HEK293 (cell line): ENCODE data around the gene DPYD.

Source experiments
- CTCF ChIA-PET: fragments of 350-600 bp; formaldehyde crosslinking; extraction: SDS; loops from one replicate; lab custom pipeline; 2021; ENCODE audit warnings: antibody characterized with exemption; lab: Yijun Ruan, JAX
- POLR2A ChIA-PET: fragments of 300-600 bp; formaldehyde crosslinking; extraction: SDS; loops from one replicate; lab custom pipeline; 2020; ENCODE audit warnings: antibody characterized with exemption, inconsistent platforms; lab: Yijun Ruan, JAX
- H3K27ac ChIP-seq: fragments of 200-500 bp; sonication (Bioruptor generic); 2 replicates; pipeline ENCODE4 v1.5.1; 2014; ENCODE audit warnings: low read depth, low read length, control low read depth, inconsistent platforms; ENCODE audit errors: extremely low read depth
- H3K36me3 ChIP-seq, 2 experiments: fragments of 200-500 bp in 1 of 2; sonication (Bioruptor generic) in 1 of 2; 1 replicate in 1 of 2; 2 replicates in 1 of 2; pipeline ENCODE4 v1.5.1; 2014 to 2017; ENCODE audit warnings: inconsistent platforms in 2 of 2, low read length in 2 of 2; ENCODE audit not compliant: control insufficient read depth in 2 of 2, insufficient read depth in 1 of 2
- H3K4me1 ChIP-seq: fragments of 200-500 bp; sonication (Bioruptor generic); 2 replicates; pipeline ENCODE4 v1.5.1; 2014; ENCODE audit warnings: mild to moderate bottlenecking, low read length, inconsistent platforms; ENCODE audit not compliant: control insufficient read depth, insufficient read depth
- H3K4me3 ChIP-seq: 2 replicates; pipeline ENCODE4 v1.5.1; 2011; ENCODE audit warnings: low read depth, mild to moderate bottlenecking, control low read depth, low read length, moderate library complexity
- H3K9me3 ChIP-seq: fragments of 200-500 bp; sonication (Bioruptor generic); 2 replicates; pipeline ENCODE4 v1.5.1; 2014; ENCODE audit warnings: low read depth, low read length, inconsistent platforms; ENCODE audit not compliant: control insufficient read depth, insufficient read depth
- KLF9 ChIP-seq: fragments of 450-650 bp; formaldehyde crosslinking; IDR thresholded peaks from 2 replicates; pipeline ENCODE4 v1.5.1; 2016; ENCODE audit warnings: missing biosample characterization, missing genetic modification characterization, low read depth
- PRDM6 ChIP-seq: fragments of 450-650 bp; formaldehyde crosslinking; IDR thresholded peaks from 2 replicates; pipeline ENCODE4 v1.5.1; 2017; ENCODE audit warnings: missing biosample characterization, missing genetic modification characterization
- TCF7L2 ChIP-seq: IDR thresholded peaks from 2 replicates; pipeline ENCODE4 v1.6.1; 2011; ENCODE audit warnings: low read depth, mild to moderate bottlenecking, inconsistent platforms, low read length, moderate library complexity, borderline replicate concordance
- ZEB2 ChIP-seq: fragments of 450-650 bp; formaldehyde crosslinking; IDR thresholded peaks from 2 replicates; pipeline ENCODE4 v1.5.1; 2016; ENCODE audit warnings: missing biosample characterization, missing genetic modification characterization
- ZFP41 ChIP-seq: fragments of 450-650 bp; formaldehyde crosslinking; IDR thresholded peaks from 2 replicates; pipeline ENCODE4 v1.5.1; 2016; ENCODE audit warnings: missing biosample characterization, missing genetic modification characterization, borderline replicate concordance
- ZNF121 ChIP-seq: fragments of 450-650 bp; formaldehyde crosslinking; IDR thresholded peaks from 2 replicates; pipeline ENCODE4 v1.5.1; 2016; ENCODE audit warnings: missing biosample characterization, missing genetic modification characterization
- ZNF140 ChIP-seq: fragments of 450-650 bp; formaldehyde crosslinking; IDR thresholded peaks from 2 replicates; pipeline ENCODE4 v1.5.1; 2016; ENCODE audit warnings: missing biosample characterization, missing genetic modification characterization
- ZNF157 ChIP-seq: fragments of 450-650 bp; formaldehyde crosslinking; IDR thresholded peaks from 2 replicates; pipeline ENCODE4 v1.5.1; 2016; ENCODE audit warnings: missing biosample characterization, missing genetic modification characterization
- ZNF211 ChIP-seq: fragments of 450-650 bp; formaldehyde crosslinking; IDR thresholded peaks from 2 replicates; pipeline ENCODE4 v1.5.1; 2016; ENCODE audit warnings: low read depth, missing biosample characterization, missing genetic modification characterization
- ZNF23 ChIP-seq: fragments of 450-650 bp; formaldehyde crosslinking; IDR thresholded peaks from 2 replicates; pipeline ENCODE4 v1.5.1; 2016; ENCODE audit warnings: missing biosample characterization, missing genetic modification characterization, borderline replicate concordance
- ZNF280D ChIP-seq: fragments of 450-650 bp; formaldehyde crosslinking; IDR thresholded peaks from 2 replicates; pipeline ENCODE4 v1.5.1; 2016; ENCODE audit warnings: missing biosample characterization, missing genetic modification characterization
- ZNF335 ChIP-seq: fragments of 450-650 bp; formaldehyde crosslinking; conservative IDR thresholded peaks from 2 replicates; pipeline ENCODE4 v1.5.1; 2016; ENCODE audit warnings: missing biosample characterization, missing genetic modification characterization
- ZNF416 ChIP-seq: fragments of 450-650 bp; formaldehyde crosslinking; IDR thresholded peaks from 2 replicates; pipeline ENCODE4 v1.5.1; 2016; ENCODE audit warnings: missing biosample characterization, missing genetic modification characterization
- ZNF426 ChIP-seq: fragments of 450-650 bp; formaldehyde crosslinking; IDR thresholded peaks from 2 replicates; pipeline ENCODE4 v1.5.1; 2017; ENCODE audit warnings: missing biosample characterization, missing genetic modification characterization, mild to moderate bottlenecking, inconsistent platforms, moderate library complexity
- ZNF433 ChIP-seq: fragments of 450-650 bp; formaldehyde crosslinking; IDR thresholded peaks from 2 replicates; pipeline ENCODE4 v1.5.1; 2016; ENCODE audit warnings: missing biosample characterization, missing genetic modification characterization, low read depth
- ZNF596 ChIP-seq: fragments of 450-650 bp; IDR thresholded peaks from 2 replicates; pipeline ENCODE4 v1.5.0; 2018; ENCODE audit warnings: missing biosample characterization, mild to moderate bottlenecking, missing genetic modification characterization, moderate library complexity
- TF ChIP-seq, protein P1 (sequence below): fragments of 450-650 bp; formaldehyde crosslinking; IDR thresholded peaks from 2 replicates; pipeline ENCODE4; 2016; ENCODE audit warnings: missing biosample characterization, missing genetic modification characterization
- TF ChIP-seq, protein P2 (sequence below): fragments of 450-650 bp; formaldehyde crosslinking; IDR thresholded peaks from 2 replicates; pipeline ENCODE4 v1.5.1; 2016; ENCODE audit warnings: missing biosample characterization, missing genetic modification characterization
- TF ChIP-seq, protein P3 (sequence below): fragments of 450-650 bp; formaldehyde crosslinking; IDR thresholded peaks from 2 replicates; pipeline ENCODE4 v1.5.1; 2016; ENCODE audit warnings: missing biosample characterization, missing genetic modification characterization
- TF ChIP-seq, protein P4 (sequence below): fragments of 450-650 bp; formaldehyde crosslinking; IDR thresholded peaks from 2 replicates; pipeline ENCODE4 v1.5.1; 2016; ENCODE audit warnings: missing biosample characterization, missing genetic modification characterization

Gene DPYD

GRCh38 chr1:97806326-97806725, 114.5 kb downstream of the DPYD start:
- Histone ChIP-seq H3K9me3 (no peaks in the 10 kb centered on the region), H3K4me3 (no peak overlapping the region), H3K36me3 (no peaks in the 10 kb centered on the region), H3K27ac (no peak overlapping the region), H3K4me1 (no peaks in the 10 kb centered on the region)
- ChIA-PET CTCF (no interaction called here), POLR2A (no interaction called here)
- no peak for TF ChIP-seq ZNF121 (tag by site-specific recombination)
- TF ChIP-seq ZNF211 (tag by site-specific recombination), result no peak
- no peak for TF ChIP-seq ZNF416
- TF ChIP-seq, protein P1, sequence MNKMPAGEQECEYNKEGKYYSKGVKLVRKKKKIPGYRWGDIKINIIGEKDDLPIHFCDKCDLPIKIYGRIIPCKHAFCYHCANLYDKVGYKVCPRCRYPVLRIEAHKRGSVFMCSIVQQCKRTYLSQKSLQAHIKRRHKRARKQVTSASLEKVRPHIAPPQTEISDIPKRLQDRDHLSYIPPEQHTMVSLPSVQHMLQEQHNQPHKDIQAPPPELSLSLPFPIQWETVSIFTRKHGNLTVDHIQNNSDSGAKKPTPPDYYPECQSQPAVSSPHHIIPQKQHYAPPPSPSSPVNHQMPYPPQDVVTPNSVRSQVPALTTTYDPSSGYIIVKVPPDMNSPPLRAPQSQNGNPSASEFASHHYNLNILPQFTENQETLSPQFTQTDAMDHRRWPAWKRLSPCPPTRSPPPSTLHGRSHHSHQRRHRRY, result no peak
- no peak for TF ChIP-seq KLF9 (tag by site-specific recombination)
- TF ChIP-seq ZNF433 (tag by site-specific recombination), result no peak
- TF ChIP-seq ZFP41 (tag by site-specific recombination), result no peak
- TF ChIP-seq TCF7L2, result no peak
- TF ChIP-seq, protein P2, sequence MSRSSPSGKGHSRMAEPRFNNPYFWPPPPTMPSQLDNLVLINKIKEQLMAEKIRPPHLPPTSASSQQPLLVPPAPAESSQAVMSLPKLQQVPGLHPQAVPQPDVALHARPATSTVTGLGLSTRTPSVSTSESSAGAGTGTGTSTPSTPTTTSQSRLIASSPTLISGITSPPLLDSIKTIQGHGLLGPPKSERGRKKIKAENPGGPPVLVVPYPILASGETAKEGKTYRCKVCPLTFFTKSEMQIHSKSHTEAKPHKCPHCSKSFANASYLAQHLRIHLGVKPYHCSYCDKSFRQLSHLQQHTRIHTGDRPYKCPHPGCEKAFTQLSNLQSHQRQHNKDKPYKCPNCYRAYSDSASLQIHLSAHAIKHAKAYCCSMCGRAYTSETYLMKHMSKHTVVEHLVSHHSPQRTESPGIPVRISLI (tag by site-specific recombination), result no peak
- no peak for TF ChIP-seq PRDM6
- no peak for TF ChIP-seq ZNF140 (tag by site-specific recombination)
- no peak for TF ChIP-seq ZNF157
- no peak for TF ChIP-seq ZNF335 (tag by site-specific recombination)
- TF ChIP-seq ZEB2 (tag by site-specific recombination), result no peak
- TF ChIP-seq, protein P3, sequence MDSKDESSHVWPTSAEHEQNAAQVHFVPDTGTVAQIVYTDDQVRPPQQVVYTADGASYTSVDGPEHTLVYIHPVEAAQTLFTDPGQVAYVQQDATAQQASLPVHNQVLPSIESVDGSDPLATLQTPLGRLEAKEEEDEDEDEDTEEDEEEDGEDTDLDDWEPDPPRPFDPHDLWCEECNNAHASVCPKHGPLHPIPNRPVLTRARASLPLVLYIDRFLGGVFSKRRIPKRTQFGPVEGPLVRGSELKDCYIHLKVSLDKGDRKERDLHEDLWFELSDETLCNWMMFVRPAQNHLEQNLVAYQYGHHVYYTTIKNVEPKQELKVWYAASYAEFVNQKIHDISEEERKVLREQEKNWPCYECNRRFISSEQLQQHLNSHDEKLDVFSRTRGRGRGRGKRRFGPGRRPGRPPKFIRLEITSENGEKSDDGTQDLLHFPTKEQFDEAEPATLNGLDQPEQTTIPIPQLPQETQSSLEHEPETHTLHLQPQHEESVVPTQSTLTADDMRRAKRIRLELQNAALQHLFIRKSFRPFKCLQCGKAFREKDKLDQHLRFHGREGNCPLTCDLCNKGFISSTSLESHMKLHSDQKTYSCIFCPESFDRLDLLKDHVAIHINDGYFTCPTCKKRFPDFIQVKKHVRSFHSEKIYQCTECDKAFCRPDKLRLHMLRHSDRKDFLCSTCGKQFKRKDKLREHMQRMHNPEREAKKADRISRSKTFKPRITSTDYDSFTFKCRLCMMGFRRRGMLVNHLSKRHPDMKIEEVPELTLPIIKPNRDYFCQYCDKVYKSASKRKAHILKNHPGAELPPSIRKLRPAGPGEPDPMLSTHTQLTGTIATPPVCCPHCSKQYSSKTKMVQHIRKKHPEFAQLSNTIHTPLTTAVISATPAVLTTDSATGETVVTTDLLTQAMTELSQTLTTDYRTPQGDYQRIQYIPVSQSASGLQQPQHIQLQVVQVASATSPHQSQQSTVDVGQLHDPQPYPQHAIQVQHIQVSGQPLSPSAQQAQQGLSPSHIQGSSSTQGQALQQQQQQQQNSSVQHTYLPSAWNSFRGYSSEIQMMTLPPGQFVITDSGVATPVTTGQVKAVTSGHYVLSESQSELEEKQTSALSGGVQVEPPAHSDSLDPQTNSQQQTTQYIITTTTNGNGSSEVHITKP (tag by site-specific recombination), result no peak
- TF ChIP-seq ZNF596, result no peak

GRCh38 chr1:97805093-97805492, 115.7 kb downstream of the DPYD start:
- CTCF ChIA-PET, result no interaction called here
- no peak overlapping the region for H3K27ac ChIP-seq
- no peaks in the 10 kb centered on the region for H3K4me1 ChIP-seq
- no peaks in the 10 kb centered on the region for H3K36me3 ChIP-seq
- POLR2A ChIA-PET, result no interaction called here
- H3K4me3 ChIP-seq, result no peak overlapping the region
- H3K9me3 ChIP-seq, result no peaks in the 10 kb centered on the region
- TF ChIP-seq, protein P4, sequence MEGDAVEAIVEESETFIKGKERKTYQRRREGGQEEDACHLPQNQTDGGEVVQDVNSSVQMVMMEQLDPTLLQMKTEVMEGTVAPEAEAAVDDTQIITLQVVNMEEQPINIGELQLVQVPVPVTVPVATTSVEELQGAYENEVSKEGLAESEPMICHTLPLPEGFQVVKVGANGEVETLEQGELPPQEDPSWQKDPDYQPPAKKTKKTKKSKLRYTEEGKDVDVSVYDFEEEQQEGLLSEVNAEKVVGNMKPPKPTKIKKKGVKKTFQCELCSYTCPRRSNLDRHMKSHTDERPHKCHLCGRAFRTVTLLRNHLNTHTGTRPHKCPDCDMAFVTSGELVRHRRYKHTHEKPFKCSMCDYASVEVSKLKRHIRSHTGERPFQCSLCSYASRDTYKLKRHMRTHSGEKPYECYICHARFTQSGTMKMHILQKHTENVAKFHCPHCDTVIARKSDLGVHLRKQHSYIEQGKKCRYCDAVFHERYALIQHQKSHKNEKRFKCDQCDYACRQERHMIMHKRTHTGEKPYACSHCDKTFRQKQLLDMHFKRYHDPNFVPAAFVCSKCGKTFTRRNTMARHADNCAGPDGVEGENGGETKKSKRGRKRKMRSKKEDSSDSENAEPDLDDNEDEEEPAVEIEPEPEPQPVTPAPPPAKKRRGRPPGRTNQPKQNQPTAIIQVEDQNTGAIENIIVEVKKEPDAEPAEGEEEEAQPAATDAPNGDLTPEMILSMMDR, result no peak
- TF ChIP-seq ZNF426 (tag by site-specific recombination) (no peak), ZNF280D (tag by site-specific recombination) (no peak), ZNF23 (tag by site-specific recombination) (no peak)
